NK-92 (cell line): Measurements from ENCODE around the gene GPATCH2.
"Not testable (repeated sequence)": the region's sequence is repeated elsewhere in the genome, so short reads cannot be mapped to it uniquely, and the experiment has no call there.

Source experiments
- DNase-seq: peaks from one replicate; lab custom pipeline; 2025; ENCODE audit not compliant: unreplicated experiment; lab: John Stamatoyannopoulos, UW

Gene GPATCH2

DNA sequence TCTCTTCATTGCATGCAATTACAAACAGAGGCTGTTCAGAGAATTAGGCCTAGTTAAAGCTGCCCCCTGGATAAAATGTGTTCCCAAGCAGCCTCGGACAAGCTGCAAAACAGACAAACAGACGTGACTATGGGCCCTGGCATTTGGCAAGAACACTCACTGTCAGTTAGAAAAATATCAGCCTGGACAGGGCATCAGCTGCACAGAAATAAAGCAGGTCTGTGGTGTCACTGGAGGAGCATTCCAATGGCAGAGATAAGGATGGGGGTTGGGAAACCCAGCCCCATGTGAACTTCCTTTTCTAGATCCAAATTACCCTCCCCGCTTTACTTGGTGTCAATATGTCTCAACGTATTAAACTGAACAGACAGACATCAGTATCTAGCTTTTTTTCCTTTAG, 177.1 kb downstream of the GPATCH2 start:
- no peak for DNase-seq

DNA sequence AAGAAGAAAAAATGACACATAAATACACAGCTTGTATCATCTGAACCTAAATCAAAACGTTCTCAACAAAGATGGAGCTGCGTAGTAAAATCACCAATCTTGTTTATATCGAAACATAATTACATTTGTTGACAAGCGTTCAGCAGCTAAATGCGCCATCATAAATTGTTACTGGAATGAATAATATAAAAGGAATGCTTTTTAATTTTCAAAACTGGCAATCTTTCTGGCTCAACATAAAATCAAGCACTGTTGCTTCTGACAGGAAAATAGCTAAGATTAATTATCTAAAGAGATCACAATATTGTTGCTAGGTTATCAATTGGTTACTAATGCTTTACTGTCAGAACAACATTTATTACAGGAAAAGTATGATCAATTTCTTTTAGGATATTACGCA, 181.5 kb downstream of the GPATCH2 start:
- DNase-seq, result no peak

DNA sequence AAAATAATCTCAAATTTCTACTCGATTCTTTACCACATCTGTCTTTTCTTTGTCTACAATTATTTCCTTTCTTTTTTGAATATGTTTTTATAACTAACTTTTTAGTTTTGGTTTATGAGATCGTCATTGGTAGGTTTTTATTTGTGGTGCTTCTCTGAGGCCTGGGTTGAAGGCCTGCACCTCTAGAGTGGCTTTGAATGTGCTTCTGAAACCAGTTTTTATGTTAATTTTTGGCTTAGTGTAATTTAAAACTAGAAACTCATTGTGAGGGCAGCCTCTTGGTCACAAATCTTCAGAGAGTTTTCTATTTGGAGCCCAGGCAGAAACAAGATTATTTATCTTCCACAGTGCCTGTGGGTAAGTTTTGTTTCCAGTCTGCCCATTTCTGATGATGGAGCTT, 187.0 kb downstream of the GPATCH2 start:
- DNase-seq, result no peak

DNA sequence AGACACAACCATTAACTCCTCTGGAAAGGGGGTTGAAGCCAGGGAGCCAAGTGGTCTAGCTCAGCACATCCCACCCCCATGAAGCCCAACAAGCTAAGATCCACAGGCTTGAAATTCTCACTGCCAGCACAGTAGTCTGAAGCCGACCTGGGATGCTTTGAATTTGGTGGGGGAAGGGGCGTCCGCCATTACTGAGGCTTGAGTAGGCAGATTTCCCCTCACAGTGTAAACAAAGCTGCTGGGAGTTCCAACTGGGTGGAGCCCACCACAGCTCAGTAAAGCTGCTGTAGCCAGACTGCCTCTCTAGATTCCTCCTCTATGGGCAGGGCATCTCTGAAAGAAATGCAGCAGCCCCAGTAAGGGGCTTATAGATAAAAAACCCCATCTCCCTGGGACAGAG, 193.5 kb downstream of the GPATCH2 start:
- no peak for DNase-seq

DNA sequence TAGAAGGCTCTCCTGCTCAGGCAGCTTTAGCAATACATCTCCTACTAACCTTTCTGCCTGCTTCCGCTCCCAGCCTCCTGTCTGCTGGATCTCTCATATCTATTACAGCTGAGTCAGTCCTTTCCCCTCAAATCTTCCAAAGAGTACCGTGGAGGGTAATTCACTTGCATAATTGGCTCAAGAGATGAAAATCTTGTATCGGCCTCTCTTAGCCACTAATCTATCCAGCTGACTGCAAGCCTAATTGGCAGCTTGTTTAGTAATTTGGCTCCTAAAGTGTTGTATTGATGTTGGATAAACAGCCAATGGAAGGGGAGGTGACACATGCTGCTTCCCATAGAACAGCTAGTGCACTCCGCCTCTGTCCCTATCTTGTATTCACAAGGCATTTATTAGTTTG, 195.7 kb downstream of the GPATCH2 start:
- no peak for DNase-seq

DNA sequence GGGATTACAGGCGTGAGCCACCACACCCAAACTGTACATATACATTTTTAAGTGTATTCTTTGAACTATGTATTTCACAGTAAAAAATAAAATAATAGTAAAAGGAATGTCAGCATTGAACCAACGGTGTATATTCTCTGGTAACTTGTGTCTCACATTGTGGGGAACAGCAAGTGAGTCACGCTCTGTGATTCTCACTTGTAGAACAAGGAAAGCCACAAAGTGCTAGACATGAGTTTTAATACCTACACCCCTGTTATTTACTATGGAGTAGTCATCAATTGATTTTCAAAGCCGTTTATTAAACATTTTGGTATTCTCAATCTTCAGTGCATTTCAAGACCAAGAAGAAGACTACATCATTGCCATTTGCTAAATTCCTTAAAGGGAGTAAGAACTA, 197.2 kb downstream of the GPATCH2 start:
- DNase-seq, result no peak

DNA sequence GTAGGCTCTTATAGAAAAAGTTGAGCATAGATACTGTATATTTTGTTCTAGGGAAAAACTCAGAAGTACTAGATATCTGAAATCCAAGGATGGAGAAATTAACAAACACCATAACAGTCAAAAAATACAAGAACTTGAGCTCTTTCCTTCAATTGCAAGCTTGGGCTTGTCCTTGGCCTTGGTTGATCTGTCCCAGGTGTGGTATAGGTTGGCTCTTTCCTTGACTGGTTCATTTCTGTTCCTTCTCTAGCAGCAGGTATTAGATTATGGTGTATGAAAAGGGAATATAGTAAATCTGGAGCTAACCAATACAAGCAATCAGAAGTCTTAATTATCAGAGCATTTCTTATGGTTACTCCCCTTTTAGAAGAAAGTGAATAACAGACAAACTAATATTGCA, 198.6 kb downstream of the GPATCH2 start:
- DNase-seq, result no peak

DNA sequence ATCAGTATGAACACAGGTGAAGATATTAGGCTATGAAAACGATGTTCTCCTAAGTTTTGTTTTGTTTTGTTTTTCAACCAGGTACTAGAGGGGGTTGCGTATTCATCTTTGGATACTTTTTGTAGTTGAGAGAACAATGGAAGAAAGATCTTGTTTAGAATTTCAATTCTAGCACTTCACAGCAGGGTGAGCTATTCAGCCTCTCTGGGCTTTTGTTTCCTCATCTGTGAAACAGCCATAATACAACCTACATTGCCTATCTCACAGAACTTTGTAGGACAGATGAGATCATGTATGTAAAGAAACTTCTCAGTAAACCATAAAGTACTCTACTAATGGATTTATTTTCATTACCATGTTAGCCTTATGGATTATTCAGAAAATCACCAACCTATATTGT, 199.5 kb downstream of the GPATCH2 start:
- no peak for DNase-seq

DNA sequence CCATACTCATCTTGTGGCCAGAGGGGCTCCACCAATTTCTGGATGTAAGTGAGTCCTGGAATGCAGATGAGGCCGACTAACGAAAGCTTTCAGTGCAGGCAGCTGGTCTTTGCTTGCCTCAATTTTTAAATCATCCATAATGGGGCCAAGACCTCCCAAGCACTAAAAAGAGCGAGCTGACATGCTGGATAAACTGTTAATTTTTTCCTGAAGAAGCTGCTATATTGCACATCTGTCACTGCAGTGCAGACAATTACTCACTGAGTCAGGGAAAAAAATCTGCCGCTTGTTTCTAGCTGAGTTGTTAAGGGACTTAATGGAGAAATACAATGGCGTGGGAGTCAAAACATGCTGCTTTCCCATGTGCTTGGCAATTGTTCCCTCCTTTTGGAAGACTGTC, 205.5 kb downstream of the GPATCH2 start:
- DNase-seq, result no peak

DNA sequence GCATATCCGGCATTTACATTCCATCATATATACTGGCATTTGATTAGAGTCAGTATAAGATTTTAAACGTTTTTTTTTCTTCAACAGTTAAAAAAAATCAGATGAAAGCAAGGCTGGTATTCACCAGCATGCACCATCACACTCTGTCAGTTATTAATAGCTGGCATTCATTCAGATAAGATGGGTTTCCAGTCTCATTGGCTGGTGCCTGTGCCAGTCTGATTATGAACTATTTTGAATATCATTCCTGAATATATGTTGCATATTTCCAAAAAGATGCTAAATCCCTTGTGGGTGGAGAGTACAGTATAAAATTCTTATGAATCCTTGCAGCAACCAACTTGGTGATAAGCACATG, 211.7 kb downstream of the GPATCH2 start:
- DNase-seq, result no peak

DNA sequence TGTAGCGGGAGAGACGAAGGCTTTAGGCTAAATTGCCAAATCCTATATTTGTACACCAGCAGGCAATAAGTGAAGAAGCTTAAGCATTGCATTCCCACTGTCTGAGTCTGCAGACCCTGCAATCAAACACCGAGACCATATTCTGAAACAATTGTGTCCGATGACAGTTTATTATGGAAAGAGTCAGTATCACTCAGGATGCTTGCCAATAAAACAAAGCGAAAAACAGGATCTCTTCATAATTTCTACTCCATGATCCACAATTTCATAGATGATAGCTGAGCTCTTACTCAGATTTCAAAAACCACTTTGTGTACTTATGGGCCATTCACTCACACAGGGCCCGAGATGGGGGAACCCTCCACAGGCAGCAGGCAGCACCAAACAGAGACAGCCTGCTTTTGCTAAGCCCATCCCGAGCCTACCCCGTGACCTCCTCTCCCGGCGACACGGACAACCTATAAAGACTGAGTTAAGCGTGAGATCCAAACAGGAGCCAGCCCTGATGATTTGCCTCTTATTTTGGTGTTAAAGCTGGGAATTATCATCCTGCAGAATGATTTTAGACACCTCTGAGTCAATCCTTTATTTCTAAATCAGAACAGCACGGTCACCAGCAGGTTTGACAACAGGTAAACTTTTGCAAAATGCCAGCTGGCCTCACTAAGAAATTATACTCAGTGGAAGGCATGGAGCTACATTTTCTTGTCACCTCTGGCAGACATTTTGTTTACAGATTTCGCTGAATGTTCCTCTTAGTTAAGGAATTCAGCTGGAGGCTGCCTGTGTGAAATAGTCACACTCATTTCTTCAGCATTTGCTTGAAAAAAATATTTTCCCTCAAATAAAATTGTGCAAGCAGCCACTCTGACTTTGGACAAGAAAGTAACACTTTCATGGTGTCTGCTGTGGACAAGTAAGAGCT, 212.4 kb downstream of the GPATCH2 start:
- DNase-seq, result no peak

DNA sequence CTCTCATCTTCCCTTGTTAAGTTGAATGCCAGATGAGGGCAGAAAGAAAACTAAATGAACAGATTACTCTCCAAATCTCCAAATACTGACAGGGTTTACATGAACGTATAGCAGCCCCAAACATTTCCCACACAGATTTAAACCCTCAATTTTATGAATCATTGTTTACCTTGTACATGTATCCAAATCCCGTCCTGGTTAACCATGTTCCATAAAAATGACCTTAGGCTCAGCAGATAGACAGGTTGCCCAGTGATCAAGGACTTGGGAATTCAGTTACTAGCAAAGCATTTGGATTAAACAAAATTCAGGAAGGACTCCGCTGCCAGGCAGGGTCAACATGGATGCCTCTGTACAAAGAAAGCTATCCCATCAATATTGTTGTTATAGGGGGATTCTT, 213.5 kb downstream of the GPATCH2 start:
- no peak for DNase-seq

DNA sequence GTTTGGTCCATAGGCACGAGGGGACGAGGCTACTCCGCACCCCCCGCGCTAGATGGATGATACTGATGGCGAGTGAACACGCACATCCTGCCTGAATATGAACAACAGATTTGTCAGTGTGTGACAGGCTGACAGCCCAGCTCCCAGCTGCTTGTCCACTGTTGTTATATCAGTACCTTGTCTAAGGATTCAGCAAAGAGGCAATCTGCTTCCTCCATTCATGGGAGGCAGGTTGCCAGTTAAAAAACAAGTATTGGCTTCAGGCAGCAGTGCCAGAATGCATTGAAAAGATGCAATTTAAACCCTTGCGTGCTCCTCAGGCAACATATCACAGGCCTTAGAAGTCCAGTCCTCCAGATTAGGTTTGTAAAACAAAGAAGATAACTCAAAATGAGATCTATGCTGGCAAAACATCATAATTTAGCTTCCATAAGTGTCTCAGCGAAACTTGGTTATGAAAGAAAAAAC, 223.3 kb downstream of the GPATCH2 start:
- DNase-seq, result no peak

DNA sequence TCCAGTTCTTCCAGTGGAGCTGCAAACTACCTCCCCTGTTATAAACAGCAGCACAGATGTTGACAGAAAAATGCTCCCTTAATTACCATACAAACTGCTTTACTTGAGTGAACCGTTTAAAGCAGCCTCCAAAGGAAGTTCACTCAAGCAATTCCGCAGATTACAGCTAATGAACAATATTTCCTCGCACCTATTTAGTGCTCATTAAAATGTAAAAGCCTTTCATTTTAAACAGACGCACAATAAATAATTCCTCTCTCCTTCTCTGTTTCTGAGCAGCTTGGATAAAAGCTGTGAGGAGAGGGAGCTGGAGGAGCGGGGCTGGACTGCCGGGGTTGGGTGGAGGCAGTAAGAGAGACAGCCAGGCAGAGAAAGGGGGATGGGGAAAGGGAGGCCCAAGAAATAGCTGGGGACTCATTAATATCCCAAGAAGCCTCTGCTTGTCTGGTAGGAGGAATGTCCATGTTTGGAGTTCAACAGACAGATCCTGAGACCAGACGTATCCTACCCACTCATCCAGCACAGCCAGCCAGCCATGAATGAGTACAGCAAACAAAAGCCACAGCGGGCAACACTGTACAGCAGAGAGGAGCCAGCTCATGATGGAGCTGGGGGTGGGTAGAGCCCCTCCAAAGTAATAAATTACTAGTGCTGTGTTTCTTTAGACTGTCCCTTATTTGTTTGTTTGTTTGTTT, 227.7 kb downstream of the GPATCH2 start:
- no peak for DNase-seq

DNA sequence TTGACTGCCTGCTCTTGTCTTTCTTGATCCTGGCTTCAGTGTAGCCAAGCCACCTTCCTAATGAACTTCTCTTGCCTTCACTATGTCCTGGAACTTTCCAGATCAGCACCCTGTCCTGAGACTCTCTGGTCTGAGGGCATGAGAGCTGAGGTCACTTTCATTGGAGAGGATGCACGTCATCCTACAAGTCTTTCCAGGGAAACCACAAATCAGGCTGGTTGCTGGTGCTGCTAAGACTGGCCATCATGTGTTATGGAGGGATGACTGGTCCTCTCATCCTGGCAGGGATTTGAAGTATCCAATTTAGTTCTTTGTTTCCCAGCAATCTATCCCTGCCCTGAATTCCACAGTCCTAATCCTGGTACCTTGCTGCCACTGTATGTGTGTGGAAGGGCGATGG, 228.6 kb downstream of the GPATCH2 start:
- DNase-seq, result no peak

DNA sequence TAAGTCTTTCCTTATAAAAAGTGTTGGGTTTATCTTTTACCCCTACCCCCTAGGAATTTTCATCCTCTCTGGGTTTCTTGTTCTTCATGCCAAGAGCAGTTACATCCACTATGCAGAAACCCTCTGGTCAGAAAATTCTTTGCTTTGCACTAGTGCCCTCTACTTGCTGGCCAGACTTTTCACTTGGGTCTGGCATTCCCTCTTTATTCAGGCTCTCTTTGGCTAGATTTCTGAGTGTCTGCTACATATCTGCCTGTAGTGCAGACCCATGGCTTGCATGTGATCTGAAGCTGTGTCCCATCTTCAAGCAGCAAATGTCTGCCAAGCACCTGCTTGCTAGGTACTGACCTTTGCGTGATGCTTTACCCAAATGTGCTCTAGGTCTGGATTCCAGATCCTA, 237.0 kb downstream of the GPATCH2 start:
- DNase-seq, result no peak

DNA sequence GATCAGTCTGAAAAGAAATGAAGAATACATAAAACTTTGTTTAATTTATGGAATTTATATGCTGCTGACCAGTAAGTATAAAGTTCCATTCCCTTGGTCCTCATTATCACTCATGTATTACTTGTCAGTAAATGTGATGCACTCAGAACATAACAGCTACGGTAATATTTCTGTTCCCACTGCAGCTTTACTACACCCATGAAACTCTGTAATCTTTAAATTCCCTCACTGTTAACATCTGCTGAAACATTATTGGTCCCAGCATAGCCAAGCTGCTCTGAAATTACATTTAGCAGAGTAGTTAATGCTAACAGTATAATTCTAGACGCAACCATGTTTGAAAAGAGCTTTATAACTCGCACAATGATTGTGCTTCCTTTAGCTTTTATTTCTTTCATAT, 238.4 kb downstream of the GPATCH2 start:
- DNase-seq, result no peak

DNA sequence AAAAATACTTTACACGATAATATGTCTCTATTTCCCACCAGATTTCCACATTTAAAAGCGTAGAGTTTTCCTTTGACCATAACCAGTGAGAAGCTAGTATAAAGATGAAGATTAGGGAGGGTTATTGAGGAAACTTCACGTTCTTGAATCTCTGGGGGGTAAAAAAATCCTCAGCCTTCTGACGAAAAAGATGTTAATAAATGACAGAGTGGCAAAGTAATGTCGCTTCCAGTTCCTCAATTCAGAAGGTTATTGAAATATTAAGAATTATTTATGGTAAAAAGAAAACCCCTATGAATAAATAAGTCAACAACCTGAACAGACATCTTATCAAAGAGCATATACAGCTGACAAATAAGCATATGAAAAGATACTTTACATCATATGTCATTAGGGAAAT, 241.0 kb downstream of the GPATCH2 start:
- DNase-seq, result no peak

DNA sequence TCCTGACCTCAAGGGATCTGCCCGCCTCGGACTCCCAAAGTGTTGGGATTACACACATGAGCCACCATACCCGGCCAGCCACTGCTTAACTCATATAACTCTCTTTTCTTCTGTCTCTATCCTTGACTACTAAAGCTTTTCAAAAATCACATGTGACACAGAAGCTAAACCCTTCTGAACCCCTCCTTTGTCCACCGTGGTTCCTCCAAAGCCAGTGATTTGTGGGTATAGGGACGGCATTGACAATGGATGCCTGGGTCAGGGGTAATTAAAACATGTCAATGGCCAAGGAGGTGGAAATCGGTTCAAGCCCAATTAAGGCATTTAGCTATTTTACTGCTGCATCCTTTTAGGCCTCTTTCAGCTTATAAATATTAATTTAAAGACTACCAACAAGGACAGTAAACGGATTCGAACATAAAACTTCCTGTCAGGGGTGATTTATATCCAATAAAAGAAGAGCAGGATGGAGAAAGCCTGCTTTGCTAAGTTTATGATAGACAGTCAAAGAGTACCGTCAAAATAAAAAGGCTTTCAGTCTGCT, 242.3 kb downstream of the GPATCH2 start:
- no peak for DNase-seq

DNA sequence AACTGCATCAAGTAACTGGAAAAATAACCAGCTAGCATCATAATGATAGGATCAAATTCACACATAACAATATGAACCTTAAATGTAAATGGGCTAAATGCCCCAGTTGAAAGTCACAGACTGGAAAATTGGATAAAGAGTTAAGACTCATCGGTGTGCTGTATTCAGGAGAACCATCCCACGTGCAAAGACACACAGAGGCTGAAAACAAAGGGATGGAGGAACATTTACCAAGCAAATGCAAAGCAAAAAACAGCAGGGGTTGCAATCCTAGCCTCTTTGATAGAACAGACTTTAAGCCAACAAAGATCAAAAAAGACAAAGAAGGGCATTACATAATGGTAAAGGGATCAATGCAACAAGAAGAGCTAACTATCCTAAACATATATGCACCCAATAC, 249.1 kb downstream of the GPATCH2 start:
- DNase-seq, result not testable (repeated sequence)

DNA sequence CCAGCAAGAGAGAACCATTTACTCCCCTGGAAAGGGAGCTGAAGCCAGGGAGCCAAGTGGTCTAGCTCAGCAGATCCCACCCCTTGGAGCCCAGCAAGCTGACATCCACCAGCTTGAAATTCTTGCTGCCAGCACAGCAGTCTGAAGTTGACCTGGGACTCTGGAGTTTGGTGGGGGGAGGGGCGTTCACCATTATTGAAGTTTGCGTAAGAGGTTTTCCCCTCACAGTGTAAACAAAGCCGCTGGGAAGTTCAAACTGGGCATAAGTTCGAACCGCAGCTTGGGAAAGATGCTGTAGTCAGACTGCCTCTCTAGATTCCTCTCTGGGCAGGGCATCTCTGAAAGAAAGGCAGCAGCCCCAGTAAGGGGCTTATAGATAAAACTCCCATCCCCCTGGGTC, 251.1 kb downstream of the GPATCH2 start:
- not testable (repeated sequence) for DNase-seq

DNA sequence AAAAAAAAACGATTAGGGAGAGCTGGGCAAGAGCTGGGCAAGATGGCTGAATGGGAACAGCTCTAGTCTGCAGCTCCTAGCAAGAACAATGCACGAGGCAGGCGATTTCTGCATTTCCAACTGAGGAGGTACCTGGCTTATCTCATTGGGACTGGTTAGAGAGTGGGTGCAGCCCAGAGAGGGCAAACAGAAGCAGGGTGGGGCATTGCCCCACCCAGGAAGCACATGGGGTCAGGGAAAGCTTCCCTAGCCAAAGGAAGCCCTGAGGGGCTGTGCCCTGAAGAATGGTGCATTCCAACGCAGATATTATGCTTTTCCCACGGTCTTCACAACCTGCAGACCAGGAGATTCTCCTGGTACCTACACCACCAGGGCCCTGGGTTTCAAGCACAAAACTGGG, 251.6 kb downstream of the GPATCH2 start:
- no peak for DNase-seq
